Mucosa of descending colon (tissue), 3 donors: ENCODE results near the gene LXN. TPM values are rescaled to one million over a fixed set of nuclear protein-coding genes. Genes with fewer than 3 reads are reported as not detected.

Experiments
- ATAC-seq: fragments of 200-7000 bp; cut with Tn5 transposase; one replicate; pipeline ENCODE4 v1.9.1; 2020; ENCODE audit warnings: mild to moderate bottlenecking, moderate library complexity
- DNase-seq, 3 donors: peaks; one replicate each; pipeline ENCODE4 v3.0.0-alpha.2; 2020
- H3K36me3 ChIP-seq: fragments of 200-600 bp; one replicate; pipeline ENCODE4 v1.8.0; 2021; ENCODE audit warnings: low read depth, mild to moderate bottlenecking
- H3K4me1 ChIP-seq: fragments of 200-600 bp; one replicate; pipeline ENCODE4 v1.8.0; 2021; ENCODE audit warnings: low read depth, mild to moderate bottlenecking
- H3K4me3 ChIP-seq: fragments of 200-600 bp; one replicate; pipeline ENCODE4 v1.8.0; 2021; ENCODE audit warnings: mild to moderate bottlenecking
- H3K9me3 ChIP-seq: fragments of 200-600 bp; one replicate; pipeline ENCODE4 v1.8.0; 2021; ENCODE audit warnings: mild to moderate bottlenecking
- CTCF ChIP-seq: fragments of 200-600 bp; IDR thresholded peaks from one replicate; pipeline ENCODE4 v1.8.0; 2022; ENCODE audit warnings: antibody characterized with exemption, mild to moderate bottlenecking
- intact Hi-C, 2 donors: fragments of 100-400 bp; cut with DNase I in 1 of 2; cut with micrococcal nuclease in 1 of 2; formaldehyde crosslinking; loops; one replicate each; pipeline versions ENCODE4 v1.11.0 to v1.11.1; 2022; cut with DNase I, micrococcal nuclease
- long read RNA-seq, 2 donors: library from polyadenylated mRNA; unstranded; transcript quantifications; one replicate each; pipeline ENCODE4 v2.0.0, GENCODE V29; 2019 to 2021
- total RNA-seq, 3 donors: library from RNA; stranded (reverse); fragmentation: NEBNext Ultra II Directional in 2 of 3; extraction: Animal tissue kit (Norgen Biotek cat#: 25700) in 2 of 3; gene quantifications; one replicate each; pipeline versions ENCODE4 v1.2.1 to v1.2.4, GENCODE V29; 2021 to 2023
- donor health status: DM: no; HTN: no; CAD: no; lungs with moderate emphysema.
- donor health status: DM: no; HTN: no; CAD: no.
- donor health status: DM: no; HTN: yes; CAD: no.

Gene LXN
- 10 to 100 TPM; 17.9 to 62.6 (median 48.9) TPM for total RNA-seq
- long read RNA-seq, donor 1, transcript LXN-201 (6 exons, 1,116 nt) = major isoform, 10 of 12 reads
- long read RNA-seq, donor 1, partial matches to known transcripts = 1 of 12 reads
- long read RNA-seq, donor 1, other reads (novel, unspliced or antisense) = 1 of 12 reads
- long read RNA-seq, donor 2, transcript LXN-201 (6 exons, 1,116 nt) = major isoform, 31 of 32 reads
- long read RNA-seq, donor 2, partial matches to known transcripts = 1 of 32 reads
- long read RNA-seq, donor 2, other reads (novel, unspliced or antisense) = 0 of 32 reads

GRCh38 chr3:158672215-158673176 lies at the start of gene LXN:
LXN (minus strand) TSS chr3:158672648; CDS start chr3:158672478, 170 bp downstream.
- intact Hi-C loops = loop anchor here in 1 of 2 donors (5.0 kb wide), 1 partner anchor 55 kb away; no protein-coding TSS in a partner anchor
- TF ChIP-seq CTCF = peak; percentile 76
- peak within 1 kb of the TSS; percentile 22 for H3K4me3 ChIP-seq
- H3K4me1 ChIP-seq = peaks cover 6% of the 10 kb centered on the region
- H3K36me3 ChIP-seq = peaks cover 4% of the 10 kb centered on the region
- DNase-seq = peak; percentile 94 to 95 (median 94)
- no peaks in the 10 kb centered on the region for H3K9me3 ChIP-seq
- peak; percentile 99 for ATAC-seq

GRCh38 chr3:158722108-158722507 lies 49.7 kb upstream of the LXN start:
- no peak for DNase-seq
- intact Hi-C loops = no loop called here
- H3K36me3 ChIP-seq = no peaks in the 10 kb centered on the region

GRCh38 chr3:158718490-158719170 lies 46.2 kb upstream of the LXN start:
- no peak overlapping the region for H3K4me3 ChIP-seq
- ATAC-seq = peak; percentile 44
- no peak for TF ChIP-seq CTCF
- intact Hi-C loops = no loop called here
- H3K9me3 ChIP-seq = no peaks in the 10 kb centered on the region
- H3K4me1 ChIP-seq = peaks cover 24% of the 10 kb centered on the region
- H3K36me3 ChIP-seq = no peaks in the 10 kb centered on the region
- DNase-seq = peak in 1 of 3 donors; percentile 35

More at GRCh38 chr3:158722108-158722507, 49.7 kb upstream of the LXN start:
- no peak for TF ChIP-seq CTCF
- no peak for ATAC-seq
- peaks cover 51% of the 10 kb centered on the region for H3K4me1 ChIP-seq
- no peaks in the 10 kb centered on the region for H3K9me3 ChIP-seq
- H3K4me3 ChIP-seq = no peak overlapping the region

GRCh38 chr3:158717576-158717975 lies 45.1 kb upstream of the LXN start:
- no peaks in the 10 kb centered on the region for H3K9me3 ChIP-seq
- ATAC-seq (no peak), DNase-seq (no peak)
- H3K36me3 ChIP-seq = no peaks in the 10 kb centered on the region
- no peak overlapping the region for H3K4me3 ChIP-seq
- intact Hi-C loops = no loop called here
- peaks cover 19% of the 10 kb centered on the region for H3K4me1 ChIP-seq
- no peak for TF ChIP-seq CTCF

GRCh38 chr3:158713094-158713499 lies 40.6 kb upstream of the LXN start:
- ATAC-seq = peak; percentile 91

More at GRCh38 chr3:158713094-158713499, 40.6 kb upstream of the LXN start:
- DNase-seq = peak in 2 of 3 donors; percentile 53 to 62
- intact Hi-C loops = no loop called here
- Histone ChIP-seq H3K4me3 (no peak overlapping the region), H3K9me3 (no peaks in the 10 kb centered on the region), H3K36me3 (no peaks in the 10 kb centered on the region), H3K4me1 (peaks cover 11% of the 10 kb centered on the region)
- TF ChIP-seq CTCF = no peak
